ENCODE results near the gene FAM13B. TPM values are rescaled to one million over a fixed set of nuclear protein-coding genes. Genes with fewer than 3 reads are reported as not detected.

FAM13B gene
- total and polyA plus RNA-seq, 10 of the 15 experiments (the other 5 are each of a cell fraction or from before 2014, with no cell fraction given), result 3.6 to 30.0 (median 20.3) TPM

DNA sequence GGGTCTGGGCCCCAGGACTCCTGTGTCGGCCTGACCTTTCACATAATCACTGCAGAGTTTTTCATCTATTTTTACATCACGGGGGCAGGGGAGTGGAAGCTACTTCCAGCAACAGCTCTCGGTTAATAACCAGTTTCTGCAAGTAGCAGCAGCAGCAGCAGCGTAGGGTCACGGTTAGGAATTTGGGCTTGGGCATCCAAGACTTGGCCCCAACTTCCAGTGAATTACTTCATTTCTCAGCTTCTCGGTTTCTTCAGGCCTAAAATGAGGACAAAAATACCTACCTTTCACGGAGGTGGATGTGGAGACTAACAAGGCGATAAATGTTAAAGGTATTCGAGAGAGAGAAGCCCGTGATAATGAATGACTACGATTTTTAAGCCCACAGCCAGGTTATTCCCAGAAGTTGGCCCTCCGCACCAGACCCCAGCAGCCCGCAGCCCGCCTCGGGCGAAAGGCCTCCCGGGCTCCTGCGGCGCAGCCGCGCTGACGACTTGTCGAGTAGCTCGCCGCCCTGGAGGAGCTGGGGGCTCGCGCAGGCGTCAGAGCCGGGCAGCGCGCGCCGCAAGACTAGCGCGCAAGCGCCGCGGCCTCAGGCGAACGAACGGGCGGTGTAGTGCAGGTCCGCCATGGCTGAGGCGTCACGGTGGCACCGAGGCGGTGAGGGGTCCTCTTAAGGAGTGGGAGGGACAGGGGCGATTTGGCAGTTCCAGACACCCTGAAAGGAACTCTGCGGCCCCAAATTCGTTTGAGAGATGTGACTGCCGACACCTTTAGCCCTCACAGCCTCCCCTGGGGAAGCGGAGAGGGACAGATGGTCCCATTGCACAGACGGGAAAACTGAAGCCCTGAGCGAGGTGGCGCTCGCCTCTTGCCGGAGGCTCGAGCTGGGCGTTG, 143.8 kb downstream of the FAM13B start, which contains the start of gene PKD2L2 (continued):
- TF ChIP-seq, protein P1, sequence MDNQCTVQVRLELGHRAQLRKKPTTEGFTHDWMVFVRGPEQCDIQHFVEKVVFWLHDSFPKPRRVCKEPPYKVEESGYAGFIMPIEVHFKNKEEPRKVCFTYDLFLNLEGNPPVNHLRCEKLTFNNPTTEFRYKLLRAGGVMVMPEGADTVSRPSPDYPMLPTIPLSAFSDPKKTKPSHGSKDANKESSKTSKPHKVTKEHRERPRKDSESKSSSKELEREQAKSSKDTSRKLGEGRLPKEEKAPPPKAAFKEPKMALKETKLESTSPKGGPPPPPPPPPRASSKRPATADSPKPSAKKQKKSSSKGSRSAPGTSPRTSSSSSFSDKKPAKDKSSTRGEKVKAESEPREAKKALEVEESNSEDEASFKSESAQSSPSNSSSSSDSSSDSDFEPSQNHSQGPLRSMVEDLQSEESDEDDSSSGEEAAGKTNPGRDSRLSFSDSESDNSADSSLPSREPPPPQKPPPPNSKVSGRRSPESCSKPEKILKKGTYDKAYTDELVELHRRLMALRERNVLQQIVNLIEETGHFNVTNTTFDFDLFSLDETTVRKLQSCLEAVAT (IDR thresholded peaks at IDR 0.05), result no peak
- TF ChIP-seq ATF3 (IDR thresholded peaks at IDR 0.05; ENCODE audit: borderline replicate concordance, extremely low read depth, low read depth, low read length) (no peak), E4F1 (IDR thresholded peaks at IDR 0.05; ENCODE audit: borderline replicate concordance, partially characterized antibody) (no peak), CHD4 (IDR thresholded peaks at IDR 0.05) (no peak; the same call in 1 of the 2 replicates), POLR2AphosphoS5 (IDR thresholded peaks at IDR 0.05; ENCODE audit: low read length) (peak; percentile 91; the same call in 1 of the 2 replicates), POLR2A (IDR thresholded peaks at IDR 0.05; ENCODE audit: low read depth, low read length) (peak; percentile 99), SUZ12 (IDR thresholded peaks at IDR 0.05; ENCODE audit: unreplicated experiment) (no peak), SUPT20H (IDR thresholded peaks at IDR 0.05; ENCODE audit: borderline replicate concordance, control insufficient read depth, low read depth, low read length) (no peak), SMARCA5 (IDR thresholded peaks at IDR 0.05) (peak; percentile 98), BRCA1 (IDR thresholded peaks at IDR 0.05; ENCODE audit: low read depth, low read length) (no peak), JUND (IDR thresholded peaks at IDR 0.05; ENCODE audit: low read depth, low read length) (no peak), IKZF2 (IDR thresholded peaks at IDR 0.05) (no peak; a peak in 1 of 4 replicates), SP1 (IDR thresholded peaks at IDR 0.05; ENCODE audit: low read depth, low read length) (no peak), NFYB (IDR thresholded peaks at IDR 0.05; ENCODE audit: insufficient read depth, low read depth, low read length) (no peak), CBFB (IDR thresholded peaks at IDR 0.05; ENCODE audit: low read depth) (no peak; the same call in 1 of the 2 replicates), TCF3 (IDR thresholded peaks at IDR 0.05; ENCODE audit: borderline replicate concordance, insufficient read depth, low read depth, low read length) (0 out of 2 replicates have a peak, but pooled peaks have one; percentile 19), TCF12 (IDR thresholded peaks at IDR 0.05; ENCODE audit: low read depth, low read length) (no peak), EP300 (IDR thresholded peaks at IDR 0.05; ENCODE audit: borderline replicate concordance in 1 of 2, control insufficient read depth in 1 of 2, low read depth in 2 of 2, low read length in 2 of 2) (0 out of 4 replicates have a peak, but pooled peaks of 1 of the 2 experiments have one; percentile 26), CREM (IDR thresholded peaks at IDR 0.05; ENCODE audit: low read depth) (peak; percentile 58), YY1 (IDR thresholded peaks at IDR 0.05; ENCODE audit: low read depth, low read length) (peak; percentile 95), HDAC2 (IDR thresholded peaks at IDR 0.05) (no peak), PML (IDR thresholded peaks at IDR 0.05; ENCODE audit: low read length) (peak; percentile 91), CBX3 (IDR thresholded peaks at IDR 0.05; ENCODE audit: borderline replicate concordance, low read depth) (no peak)
- TF ChIP-seq, protein P2, sequence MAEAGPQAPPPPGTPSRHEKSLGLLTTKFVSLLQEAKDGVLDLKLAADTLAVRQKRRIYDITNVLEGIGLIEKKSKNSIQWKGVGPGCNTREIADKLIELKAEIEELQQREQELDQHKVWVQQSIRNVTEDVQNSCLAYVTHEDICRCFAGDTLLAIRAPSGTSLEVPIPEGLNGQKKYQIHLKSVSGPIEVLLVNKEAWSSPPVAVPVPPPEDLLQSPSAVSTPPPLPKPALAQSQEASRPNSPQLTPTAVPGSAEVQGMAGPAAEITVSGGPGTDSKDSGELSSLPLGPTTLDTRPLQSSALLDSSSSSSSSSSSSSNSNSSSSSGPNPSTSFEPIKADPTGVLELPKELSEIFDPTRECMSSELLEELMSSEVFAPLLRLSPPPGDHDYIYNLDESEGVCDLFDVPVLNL (IDR thresholded peaks at IDR 0.05; ENCODE audit: low read depth, low read length), result 0 out of 2 replicates have a peak, but pooled peaks have one; percentile 48

Data from GM12878 (cell line).